NCI-H2029 (cell line): Measurements from ENCODE around the gene BANP.
"Not testable (repeated sequence)": the region's sequence is repeated elsewhere in the genome, so short reads cannot be mapped to it uniquely, and the experiment has no call there.

ENCODE experiments used
- DNase-seq: peaks from one replicate; lab custom pipeline; 2025; lab: John Stamatoyannopoulos, UW

Gene BANP

GRCh38 chr16:87950765-87951551 lies at the start of gene BANP:
Gene BANP (plus strand): TSS chr16:87951434. CDS start chr16:87975116, 23,682 bp downstream.
- peak; percentile 87 for DNase-seq

DNA sequence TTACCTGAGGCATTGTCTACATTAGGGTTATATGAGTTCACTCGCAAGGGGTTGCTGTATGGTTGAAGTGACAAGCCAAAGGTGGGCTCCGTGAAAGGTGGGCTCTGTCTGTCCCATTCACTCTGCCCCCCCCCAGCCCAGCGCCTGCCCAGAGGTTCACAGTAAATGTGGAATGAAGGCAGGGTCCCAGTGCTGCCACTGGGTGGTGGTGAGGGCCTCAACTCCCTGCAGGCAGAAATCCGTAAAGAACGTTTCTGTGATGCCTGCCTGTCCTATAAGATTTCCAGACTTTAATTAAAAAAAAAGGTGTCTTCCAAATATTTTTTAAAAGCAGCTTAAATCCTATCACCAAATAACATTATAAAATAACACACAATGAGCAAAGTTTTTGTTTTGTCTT lies 46.3 kb upstream of the BANP start:
- DNase-seq, result not testable (repeated sequence)

DNA sequence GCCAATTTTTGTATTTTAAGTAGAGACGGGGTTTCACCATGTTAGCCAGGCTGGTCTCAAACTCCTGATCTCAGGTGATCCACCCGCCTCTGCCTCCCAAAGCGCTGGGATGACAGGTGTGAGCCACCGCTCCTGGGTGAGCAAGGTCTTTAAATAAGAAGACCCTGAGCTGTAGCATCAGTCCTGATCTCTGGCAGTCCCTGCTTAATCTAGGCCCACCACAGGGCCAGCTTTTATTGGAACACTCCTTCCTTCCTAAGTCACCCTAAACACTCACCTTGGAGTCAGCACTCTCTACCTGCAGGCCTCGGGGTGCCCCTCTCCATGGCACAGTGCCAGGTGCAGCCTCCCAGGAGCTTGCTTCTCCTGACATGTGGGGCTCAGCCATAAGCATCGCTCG lies 45.7 kb upstream of the BANP start:
- not testable (repeated sequence) for DNase-seq

- DNase-seq, result not testable (repeated sequence)
Measured at GRCh38 chr16:87908101-87908500, 43.1 kb upstream of the BANP start.

DNA sequence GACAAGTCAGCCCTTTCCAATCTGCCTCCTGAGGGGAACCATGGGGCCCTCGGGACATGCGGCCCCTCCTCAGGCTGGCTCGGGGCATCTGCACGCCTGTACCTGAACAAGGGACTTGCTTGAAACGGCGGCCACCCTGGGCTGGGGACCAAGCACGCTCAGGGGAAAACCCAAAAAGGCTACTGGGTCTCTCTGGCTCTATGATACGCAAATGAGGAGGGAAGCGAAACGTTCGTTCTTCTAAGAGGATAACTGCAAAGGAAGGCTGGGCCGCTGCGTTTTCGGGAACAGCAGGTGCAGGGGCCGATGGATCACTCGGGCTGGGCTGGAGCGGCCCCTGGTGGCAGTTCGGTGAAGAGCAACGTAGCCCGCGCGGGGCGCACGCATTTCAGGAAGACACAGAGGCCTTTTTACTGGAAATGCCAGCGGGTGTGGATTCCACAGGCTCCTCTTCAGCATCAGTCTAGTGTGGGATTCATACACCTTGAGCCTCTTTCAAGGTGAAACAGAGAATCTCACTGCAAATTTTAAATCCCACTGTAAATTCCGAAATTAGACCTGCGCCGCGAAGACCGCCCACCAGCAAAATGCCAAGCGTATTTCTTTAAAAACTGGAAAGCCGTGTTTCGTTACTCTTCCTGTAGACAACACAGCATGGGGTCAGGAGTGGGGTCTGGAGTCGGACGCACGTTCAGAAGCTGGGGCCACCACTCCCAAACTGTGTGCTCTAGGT lies 41.9 kb upstream of the BANP start:
- DNase-seq, result not testable (repeated sequence)

DNA sequence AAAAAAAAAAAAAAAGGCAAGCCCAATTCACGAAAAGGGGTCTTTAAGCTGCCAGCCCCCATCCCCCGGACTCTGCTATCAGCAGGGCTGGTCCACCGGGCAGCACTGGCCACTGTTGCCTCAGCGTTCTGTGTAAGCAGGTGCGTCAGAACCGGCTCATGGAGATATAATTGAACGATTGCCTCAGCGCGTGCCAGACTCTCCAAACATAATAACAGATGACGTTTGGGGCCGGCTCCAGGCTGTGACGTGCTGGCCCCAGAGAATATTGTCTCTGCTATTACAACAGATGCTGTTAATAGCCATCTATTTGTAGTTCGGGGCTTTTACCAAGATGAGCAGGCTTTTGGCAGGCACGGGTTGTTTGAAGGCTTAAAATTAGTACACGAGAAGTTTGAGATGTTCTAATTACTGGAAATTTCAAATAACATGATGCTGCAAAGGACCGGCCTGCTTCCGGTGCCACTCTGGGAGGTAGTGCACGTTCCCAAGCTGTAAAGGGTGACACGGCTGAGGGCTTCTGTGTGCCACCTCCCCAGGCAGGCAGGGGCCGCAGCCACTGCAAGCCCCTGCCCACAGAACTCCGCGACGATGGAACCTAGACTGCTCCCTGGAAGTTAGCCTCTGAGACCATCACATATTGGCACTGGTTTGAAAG lies 40.0 kb upstream of the BANP start:
- DNase-seq, result peak; percentile 65

GRCh38 chr16:87912691-87913090 lies 38.5 kb upstream of the BANP start:
- DNase-seq, result not testable (repeated sequence)

GRCh38 chr16:87914021-87914725 lies 37.1 kb upstream of the BANP start:
- DNase-seq, result not testable (repeated sequence)

DNA sequence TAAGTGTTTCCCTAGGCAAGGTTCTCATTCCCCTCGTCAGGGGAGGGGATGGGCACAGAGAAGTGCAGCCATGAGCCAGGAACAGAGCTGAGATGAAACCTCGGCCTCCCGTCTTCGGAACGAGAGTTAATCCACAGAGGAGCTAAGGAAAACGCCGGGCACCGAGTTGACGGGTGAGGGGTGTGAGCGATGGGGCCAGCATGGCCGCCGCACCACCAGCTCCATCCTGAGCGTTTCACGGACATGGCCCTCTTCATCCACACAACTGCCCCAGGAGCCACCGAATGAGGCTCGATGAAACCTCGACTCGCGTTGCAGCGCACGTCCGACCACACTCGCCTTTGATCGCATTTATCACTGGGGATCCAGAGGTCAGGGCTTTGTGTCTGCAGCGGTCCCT lies 36.4 kb upstream of the BANP start:
- no peak for DNase-seq

DNA sequence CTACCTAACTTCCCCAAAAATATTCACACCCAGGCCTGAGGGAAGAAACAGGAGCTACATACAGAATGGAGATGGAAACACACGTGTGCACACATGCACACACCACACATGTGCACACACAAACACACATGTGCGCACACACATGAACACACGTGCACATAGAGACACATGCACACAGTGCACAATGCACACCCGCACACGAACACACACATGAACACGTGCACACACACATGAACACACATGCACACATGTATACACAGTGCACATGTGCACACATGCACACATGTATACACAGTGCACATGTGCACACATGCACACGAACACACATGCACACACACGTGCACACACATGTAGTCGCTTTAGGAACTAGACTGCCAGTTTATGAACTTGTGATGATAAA lies 33.7 kb upstream of the BANP start:
- DNase-seq, result no peak

- DNase-seq, result no peak
Measured at GRCh38 chr16:87918338-87918737, 32.9 kb upstream of the BANP start.

GRCh38 chr16:87918866-87919680 lies 32.2 kb upstream of the BANP start:
- DNase-seq, result no peak

GRCh38 chr16:87919681-87919994 lies 31.6 kb upstream of the BANP start:
- no peak for DNase-seq

GRCh38 chr16:87921236-87921773 lies 29.9 kb upstream of the BANP start:
- peak; percentile 55 for DNase-seq

DNA sequence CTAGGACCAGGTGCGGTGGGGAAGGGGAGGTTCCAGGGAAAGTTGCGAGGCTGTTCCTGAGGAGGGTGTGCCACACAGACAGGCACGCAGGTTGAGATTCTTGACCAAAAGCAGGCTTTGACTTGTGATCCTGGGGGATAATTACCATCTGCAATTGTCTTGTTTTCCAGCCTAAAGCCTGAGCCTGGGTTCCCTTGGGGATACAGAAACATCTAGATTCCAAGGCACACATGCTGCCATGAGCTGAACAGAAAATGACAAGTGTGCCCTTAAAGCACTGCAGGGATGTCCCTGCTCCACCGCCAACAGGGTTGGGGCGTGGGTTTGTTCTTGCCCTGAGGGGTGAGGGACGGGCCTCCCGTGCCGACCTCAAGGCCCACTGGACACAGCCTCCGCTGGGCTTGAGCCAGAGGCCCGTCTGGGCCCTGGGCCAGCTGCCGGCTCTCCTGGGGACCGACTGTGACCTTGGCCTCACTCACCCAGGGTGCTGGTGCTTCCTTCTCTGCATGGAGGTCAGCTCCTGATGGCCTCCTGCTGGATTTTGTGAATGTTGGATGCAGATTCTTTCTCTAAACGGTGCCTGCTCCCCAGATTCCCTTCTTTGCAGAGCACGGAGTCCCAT lies 28.9 kb upstream of the BANP start:
- no peak for DNase-seq

DNA sequence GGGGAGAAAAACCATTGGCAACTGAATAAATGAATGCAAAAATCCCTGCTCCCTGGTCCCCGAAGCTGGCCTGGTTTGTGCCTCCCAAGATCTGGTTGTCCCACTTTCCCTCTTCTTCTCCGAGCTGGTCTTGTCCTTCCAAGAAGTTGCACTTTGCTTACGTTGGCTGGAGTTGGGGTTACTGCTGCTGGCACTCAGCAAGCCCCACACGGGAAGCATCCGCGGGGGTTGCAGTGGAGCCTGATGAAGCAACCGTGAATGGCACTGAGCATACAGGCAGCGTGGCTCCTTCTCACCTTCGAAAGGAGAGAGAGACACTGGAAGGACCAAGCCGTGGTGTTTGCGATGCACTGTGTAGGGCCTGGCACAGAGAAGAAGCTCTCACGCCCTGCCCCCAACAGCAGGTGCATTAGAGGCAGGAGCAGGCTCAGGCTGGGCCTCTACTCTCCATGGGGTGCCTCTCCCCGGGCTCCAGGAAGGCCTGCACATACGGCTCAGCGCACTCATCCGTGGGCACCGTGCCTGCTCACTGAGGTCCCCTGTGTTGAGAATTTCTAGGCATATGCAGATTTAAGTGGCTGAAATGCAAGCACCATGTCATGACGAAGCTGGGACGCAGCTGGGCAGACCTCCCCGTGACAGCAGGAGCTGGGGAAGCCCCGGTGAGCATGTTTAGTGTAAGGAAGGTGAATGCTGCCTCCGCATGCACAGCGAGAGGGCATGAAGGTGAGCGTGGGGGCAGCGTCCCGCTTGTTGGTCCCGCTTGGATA lies 27.0 kb upstream of the BANP start:
- DNase-seq, result peak; percentile 77

DNA sequence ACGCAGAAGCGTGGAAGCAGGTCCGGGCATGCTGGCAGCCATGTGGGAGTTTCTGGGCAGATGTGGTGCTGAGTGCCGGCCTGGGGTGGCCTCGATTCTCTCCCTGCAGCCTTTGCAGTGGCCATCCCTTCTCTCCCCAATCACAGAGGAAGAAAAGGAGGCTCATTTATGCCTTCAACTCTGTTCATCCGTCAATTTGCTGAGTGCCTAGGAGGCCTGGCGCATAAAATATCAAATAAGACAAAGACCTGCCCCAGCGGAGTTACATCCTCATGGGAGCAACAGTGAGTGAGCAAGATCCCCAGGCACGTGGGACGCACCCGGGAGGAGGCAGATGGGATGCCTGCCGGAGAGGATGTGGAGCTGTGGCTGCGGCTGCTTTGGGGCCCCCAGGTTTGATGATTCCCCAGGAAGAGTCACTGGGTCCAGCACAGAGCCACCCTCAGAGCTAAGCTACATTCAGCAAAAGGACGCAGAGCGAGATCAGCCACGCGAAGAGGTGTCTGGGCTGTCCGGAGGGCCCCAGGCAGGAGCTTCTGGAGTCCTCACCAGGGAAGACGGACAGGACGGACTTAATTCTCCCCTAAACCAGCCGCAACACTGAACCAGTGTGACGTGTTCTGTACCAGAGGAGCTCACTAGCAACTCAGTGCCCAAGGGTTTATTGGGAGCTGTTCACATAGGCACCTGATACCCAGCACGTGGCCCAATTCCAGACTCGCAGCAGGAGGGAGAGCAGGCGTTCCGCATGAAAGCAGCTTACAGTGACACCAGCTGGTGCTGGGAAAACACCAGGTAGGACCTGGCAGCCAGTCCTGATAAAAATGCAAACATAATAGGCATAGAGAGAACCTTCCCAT lies 26.2 kb upstream of the BANP start:
- DNase-seq, result peak; percentile 77

- DNase-seq, result peak; percentile 59
Measured at GRCh38 chr16:87926246-87927194, 24.7 kb upstream of the BANP start.
